Neural progenitor cell (in vitro differentiated cells): Measurements from ENCODE around the gene SLC16A6.

ENCODE experiments used
- EZH2phosphoT487 ChIP-seq: fragments of 200-600 bp; sonication (generic); IDR thresholded peaks from 2 replicates; pipeline ENCODE4 v1.6.1; 2017; ENCODE audit warnings: antibody characterized with exemption
- TF ChIP-seq, protein P1 (sequence below): fragments of 200-600 bp; sonication (generic); IDR thresholded peaks from 2 replicates; pipeline ENCODE4 v1.5.1; 2017; ENCODE audit warnings: antibody characterized with exemption, mild to moderate bottlenecking

- no peak for TF ChIP-seq EZH2phosphoT487
- TF ChIP-seq, protein P1, sequence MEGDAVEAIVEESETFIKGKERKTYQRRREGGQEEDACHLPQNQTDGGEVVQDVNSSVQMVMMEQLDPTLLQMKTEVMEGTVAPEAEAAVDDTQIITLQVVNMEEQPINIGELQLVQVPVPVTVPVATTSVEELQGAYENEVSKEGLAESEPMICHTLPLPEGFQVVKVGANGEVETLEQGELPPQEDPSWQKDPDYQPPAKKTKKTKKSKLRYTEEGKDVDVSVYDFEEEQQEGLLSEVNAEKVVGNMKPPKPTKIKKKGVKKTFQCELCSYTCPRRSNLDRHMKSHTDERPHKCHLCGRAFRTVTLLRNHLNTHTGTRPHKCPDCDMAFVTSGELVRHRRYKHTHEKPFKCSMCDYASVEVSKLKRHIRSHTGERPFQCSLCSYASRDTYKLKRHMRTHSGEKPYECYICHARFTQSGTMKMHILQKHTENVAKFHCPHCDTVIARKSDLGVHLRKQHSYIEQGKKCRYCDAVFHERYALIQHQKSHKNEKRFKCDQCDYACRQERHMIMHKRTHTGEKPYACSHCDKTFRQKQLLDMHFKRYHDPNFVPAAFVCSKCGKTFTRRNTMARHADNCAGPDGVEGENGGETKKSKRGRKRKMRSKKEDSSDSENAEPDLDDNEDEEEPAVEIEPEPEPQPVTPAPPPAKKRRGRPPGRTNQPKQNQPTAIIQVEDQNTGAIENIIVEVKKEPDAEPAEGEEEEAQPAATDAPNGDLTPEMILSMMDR = no peak
These were observed 5.6 kb upstream of the SLC16A6 start for GRCh38 chr17:68296217-68297191.
